CD4-positive, alpha-beta T cell (primary cell): ENCODE results near the gene EBF4. TPM values are rescaled to one million over a fixed set of nuclear protein-coding genes. Genes with fewer than 3 reads are reported as not detected.

Experiments used
- ATAC-seq: fragments of 200-7000 bp; cut with Tn5 transposase; one replicate; pipeline ENCODE4 v1.10.0; 2022; ENCODE audit warnings: mild to moderate bottlenecking; ENCODE audit not compliant: poor library complexity
- CTCF ChIA-PET: fragments of 350-600 bp; sonication (Branson Sonifier 250); formaldehyde crosslinking; loops from one replicate; lab custom pipeline; 2021; ENCODE audit warnings: antibody characterized with exemption, inconsistent platforms; lab: Charles Lee
- POLR2A ChIA-PET: fragments of 350-600 bp; sonication (Branson Sonifier 250); formaldehyde crosslinking; loops from one replicate; lab custom pipeline; 2021; ENCODE audit warnings: antibody characterized with exemption, inconsistent platforms; lab: Charles Lee
- DNase-seq, 14 experiments: peaks; one replicate each; pipeline ENCODE4 v3.0.0-alpha.2; 2013 to 2020; ENCODE audit warnings: mixed read lengths in 2 of 14
- H3K27ac ChIP-seq, 2 donors: one replicate each; pipeline versions ENCODE4 v1.5.1 to v1.7.0; 2013; ENCODE audit warnings: low read length in 2 of 2, low read depth in 1 of 2, mild to moderate bottlenecking in 1 of 2
- H3K27me3 ChIP-seq, 2 experiments: 1 replicate in 1 of 2; 2 replicates in 1 of 2; pipeline versions ENCODE4 v1.6.1 to v1.7.0; 2013; ENCODE audit warnings: low read length in 2 of 2, control low read depth in 1 of 2, mild to moderate bottlenecking in 1 of 2, moderate library complexity in 1 of 2; ENCODE audit not compliant: insufficient read depth in 2 of 2, control insufficient read depth in 1 of 2
- H3K36me3 ChIP-seq: one replicate; pipeline ENCODE4 v1.6.1; 2013; ENCODE audit warnings: low read length, control low read depth; ENCODE audit not compliant: insufficient read depth
- H3K4me1 ChIP-seq: one replicate; pipeline ENCODE4 v1.6.1; 2013; ENCODE audit warnings: low read length, control low read depth; ENCODE audit not compliant: insufficient read depth
- H3K4me3 ChIP-seq: one replicate; pipeline ENCODE4 v1.5.1; 2013; ENCODE audit warnings: mild to moderate bottlenecking, low read length, moderate library complexity
- H3K9me3 ChIP-seq, 2 experiments: 1 replicate in 1 of 2; 2 replicates in 1 of 2; pipeline versions ENCODE4 v1.6.1 to v1.7.0; 2013; ENCODE audit warnings: low read length in 2 of 2, mild to moderate bottlenecking in 2 of 2, control low read depth in 1 of 2, moderate library complexity in 1 of 2; ENCODE audit not compliant: control insufficient read depth in 1 of 2, insufficient read depth in 1 of 2
- H3K27ac Mint-ChIP-seq: one replicate; pipeline ENCODE4 v1.8.0; 2020; ENCODE audit warnings: mixed read lengths
- H3K27me3 Mint-ChIP-seq: one replicate; pipeline ENCODE4 v1.8.0; 2021; ENCODE audit warnings: mixed read lengths
- H3K36me3 Mint-ChIP-seq: one replicate; pipeline ENCODE4 v1.8.0; 2021; ENCODE audit warnings: low read depth, mixed read lengths
- H3K4me1 Mint-ChIP-seq: one replicate; pipeline ENCODE4 v1.8.0; 2021; ENCODE audit warnings: low read depth, mixed read lengths
- H3K4me3 Mint-ChIP-seq: one replicate; pipeline ENCODE4 v1.8.0; 2020; ENCODE audit warnings: mild to moderate bottlenecking, mixed read lengths
- H3K9me3 Mint-ChIP-seq: one replicate; pipeline ENCODE4 v1.8.0; 2020; ENCODE audit warnings: mixed read lengths
- CTCF ChIP-seq: fragments of 200-600 bp; IDR thresholded peaks from one replicate; pipeline ENCODE4 v1.8.0; 2022; ENCODE audit warnings: antibody characterized with exemption, mild to moderate bottlenecking
- intact Hi-C, 2 experiments: fragments of 100-400 bp; cut with DNase I in 1 of 2; cut with micrococcal nuclease in 1 of 2; formaldehyde crosslinking; loops; one replicate each; pipeline versions ENCODE4 v1.15.1 to v1.9.0; 2023 to 2025; cut with DNase I, micrococcal nuclease
- total RNA-seq, 174 experiments: library from RNA in 2 of 174; stranded (reverse) in 2 of 174; gene quantifications; one replicate each; pipeline ENCODE4 v1.2.3 and lab custom pipeline; 2021 to 2026

The EBF4 gene
- total RNA-seq, 2 experiments from 2014 or later, result 4.2 to 5.1 TPM

- H3K36me3 Mint-ChIP-seq, result no peaks in the 10 kb centered on the region
- H3K27me3 Mint-ChIP-seq, result peaks cover 73% of the 10 kb centered on the region
- intact Hi-C loops, result no loop called here
- H3K9me3 Mint-ChIP-seq, result no peaks in the 10 kb centered on the region
- no peak overlapping the region for H3K27ac ChIP-seq
- H3K9me3 ChIP-seq, result peaks cover 0 to 14% of the 10 kb centered on the region in 2 experiments
- no peak for DNase-seq
- POLR2A ChIA-PET, result no interaction called here
- H3K4me1 ChIP-seq, result peaks cover 16% of the 10 kb centered on the region
- H3K4me3 ChIP-seq, result no peak overlapping the region
- no peak overlapping the region for H3K4me3 Mint-ChIP-seq
- peaks cover 15% of the 10 kb centered on the region for H3K4me1 Mint-ChIP-seq
- H3K27ac Mint-ChIP-seq, result no peak overlapping the region
- no peak for TF ChIP-seq CTCF
- H3K36me3 ChIP-seq, result no peaks in the 10 kb centered on the region
- no peak for ATAC-seq
- peaks cover 25 to 27% of the 10 kb centered on the region in 2 experiments for H3K27me3 ChIP-seq
- CTCF ChIA-PET, result no interaction called here
Measured at GRCh38 chr20:2795451-2795850, 102.9 kb downstream of the EBF4 start.

- peaks cover 22% of the 10 kb centered on the region for H3K4me1 ChIP-seq
- H3K27me3 ChIP-seq, result peaks cover 31 to 33% of the 10 kb centered on the region in 2 experiments
- Mint-ChIP-seq H3K36me3 (no peaks in the 10 kb centered on the region), H3K9me3 (no peaks in the 10 kb centered on the region), H3K27ac (no peak overlapping the region), H3K4me3 (no peak overlapping the region), H3K4me1 (peaks cover 21% of the 10 kb centered on the region), H3K27me3 (peaks cover 73% of the 10 kb centered on the region)
- POLR2A ChIA-PET, result no interaction called here
- peaks cover 0 to 14% of the 10 kb centered on the region in 2 experiments for H3K9me3 ChIP-seq
- H3K27ac ChIP-seq, result no peak overlapping the region
- no peak overlapping the region for H3K4me3 ChIP-seq
- CTCF ChIA-PET, result no interaction called here
- DNase-seq (no peak), ATAC-seq (no peak)
- intact Hi-C loops, result no loop called here
- no peak for TF ChIP-seq CTCF
- H3K36me3 ChIP-seq, result no peaks in the 10 kb centered on the region
Measured at GRCh38 chr20:2796011-2796660, 103.6 kb downstream of the EBF4 start.

- no peak overlapping the region for H3K27ac ChIP-seq
- CTCF ChIA-PET, result no interaction called here
- H3K27me3 Mint-ChIP-seq, result peaks cover 76% of the 10 kb centered on the region
- no peak for ATAC-seq
- H3K27me3 ChIP-seq, result peaks cover 38 to 41% of the 10 kb centered on the region in 2 experiments
- H3K4me1 ChIP-seq, result peaks cover 25% of the 10 kb centered on the region
- no peak for DNase-seq
- H3K9me3 Mint-ChIP-seq, result no peaks in the 10 kb centered on the region
- H3K9me3 ChIP-seq, result peaks cover 0 to 14% of the 10 kb centered on the region in 2 experiments
- H3K4me3 ChIP-seq, result no peak overlapping the region
- H3K27ac Mint-ChIP-seq, result no peak overlapping the region
- no peaks in the 10 kb centered on the region for H3K36me3 ChIP-seq
- H3K4me1 Mint-ChIP-seq, result peaks cover 25% of the 10 kb centered on the region
- H3K4me3 Mint-ChIP-seq, result peak overlapping the region; percentile 42
- intact Hi-C loops, result no loop called here
- POLR2A ChIA-PET, result no interaction called here
- TF ChIP-seq CTCF, result no peak
- H3K36me3 Mint-ChIP-seq, result no peaks in the 10 kb centered on the region
Measured at GRCh38 chr20:2797136-2797983, 104.8 kb downstream of the EBF4 start.
